MCF 10A (cell line): Measurements from ENCODE around the gene CFAP43. TPM values are rescaled to one million over a fixed set of nuclear protein-coding genes. Genes with fewer than 3 reads are reported as not detected.

Experiments used
- BruUV-seq: library from RNA; stranded (reverse); fragments of 400-500 nt; replicated peaks from 2 replicates; lab custom pipeline; 2021; lab: Mats Ljungman, UMichigan
- CTCF ChIA-PET: fragments of 300-600 bp; sonication (Branson Sonifier 250); formaldehyde crosslinking; extraction: SDS; loops from one replicate; lab custom pipeline; 2021; ENCODE audit warnings: antibody characterized with exemption, inconsistent platforms; lab: Yijun Ruan, JAX
- POLR2A ChIA-PET: fragments of 300-600, 350-650 bp; sonication (Branson Sonifier 250); formaldehyde crosslinking; extraction: SDS; loops from one replicate; lab custom pipeline; 2020; ENCODE audit warnings: antibody characterized with exemption, inconsistent platforms; lab: Yijun Ruan, JAX
- DNase-seq: peaks from one replicate; pipeline ENCODE4 v3.0.0-alpha.2; 2018; ENCODE audit not compliant: unreplicated experiment
- H3K27ac Mint-ChIP-seq: one replicate; pipeline ENCODE4 v1.8.0; 2022; ENCODE audit warnings: mild to moderate bottlenecking, low read depth, mixed read lengths; ENCODE audit not compliant: unreplicated experiment
- H3K27me3 Mint-ChIP-seq: one replicate; pipeline ENCODE4 v1.8.0; 2022; ENCODE audit warnings: mixed read lengths; ENCODE audit not compliant: insufficient read depth, unreplicated experiment
- H3K36me3 Mint-ChIP-seq: one replicate; pipeline ENCODE4 v1.8.0; 2022; ENCODE audit warnings: mild to moderate bottlenecking, moderate library complexity, mixed read lengths; ENCODE audit not compliant: insufficient read depth, unreplicated experiment
- H3K4me1 Mint-ChIP-seq: one replicate; pipeline ENCODE4 v1.8.0; 2022; ENCODE audit warnings: mixed read lengths; ENCODE audit not compliant: insufficient read depth, unreplicated experiment
- H3K4me3 Mint-ChIP-seq: one replicate; pipeline ENCODE4 v1.8.0; 2022; ENCODE audit warnings: mild to moderate bottlenecking, moderate library complexity, mixed read lengths; ENCODE audit not compliant: unreplicated experiment
- H3K9me3 Mint-ChIP-seq: one replicate; pipeline ENCODE4 v1.8.0; 2022; ENCODE audit warnings: mixed read lengths; ENCODE audit not compliant: unreplicated experiment
- CTCF ChIP-seq: fragments of 200-600 bp; IDR thresholded peaks from one replicate; pipeline ENCODE4 v1.8.0; 2022; ENCODE audit warnings: antibody characterized with exemption, mild to moderate bottlenecking; ENCODE audit not compliant: unreplicated experiment
- intact Hi-C: fragments of 100-400 bp; cut with micrococcal nuclease; formaldehyde crosslinking; loops from 2 replicates; pipeline ENCODE4 v1.14.1; 2022
- total RNA-seq: library from RNA; stranded (reverse); gene quantifications from 2 replicates; pipeline ENCODE4 v1.2.3, GENCODE V29; 2022

Gene CFAP43
- total RNA-seq, 1 experiment from 2014 or later: 0.42 TPM

DNA sequence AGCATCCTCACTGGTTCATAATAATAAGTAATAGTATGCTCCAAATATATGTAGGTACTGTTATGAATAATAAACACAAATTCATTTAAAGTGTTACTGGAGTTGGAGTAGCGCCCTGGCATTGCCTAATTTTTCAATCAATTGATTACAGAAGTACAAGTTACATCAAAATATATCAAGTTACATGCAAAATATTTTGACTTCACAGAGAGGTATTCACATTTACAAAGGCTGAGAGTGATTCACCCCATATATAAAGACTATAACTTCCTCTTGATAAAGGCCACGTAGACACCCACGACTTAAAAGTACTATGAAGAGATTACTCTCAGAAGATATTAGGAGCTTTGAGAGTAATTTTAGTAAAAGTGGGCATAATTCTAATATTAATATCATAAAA lies 132.9 kb downstream of the CFAP43 start:
- peaks cover 6% of the 10 kb centered on the region for H3K4me1 Mint-ChIP-seq
- TF ChIP-seq CTCF: no peak
- intact Hi-C loops: no loop called here
- H3K4me3 Mint-ChIP-seq: no peak overlapping the region
- H3K27ac Mint-ChIP-seq: no peak overlapping the region
- POLR2A ChIA-PET: interaction anchor here (0.9 to 3.1 kb wide), 6 partner anchors 9 to 22 kb away, joined by 3 to 27 read pairs (median 18); partner anchors contain the start of gene SFR1
- H3K36me3 Mint-ChIP-seq: no peaks in the 10 kb centered on the region
- H3K9me3 Mint-ChIP-seq: peaks cover 7% of the 10 kb centered on the region
- no peaks in the 10 kb centered on the region for H3K27me3 Mint-ChIP-seq
- CTCF ChIA-PET: interaction anchor here (0.8 kb wide), 1 partner anchor 23 kb away, joined by 3 read pairs; the partner anchor contains the start of gene SFR1
- DNase-seq: no peak
- no TSS peak for BruUV-seq

DNA sequence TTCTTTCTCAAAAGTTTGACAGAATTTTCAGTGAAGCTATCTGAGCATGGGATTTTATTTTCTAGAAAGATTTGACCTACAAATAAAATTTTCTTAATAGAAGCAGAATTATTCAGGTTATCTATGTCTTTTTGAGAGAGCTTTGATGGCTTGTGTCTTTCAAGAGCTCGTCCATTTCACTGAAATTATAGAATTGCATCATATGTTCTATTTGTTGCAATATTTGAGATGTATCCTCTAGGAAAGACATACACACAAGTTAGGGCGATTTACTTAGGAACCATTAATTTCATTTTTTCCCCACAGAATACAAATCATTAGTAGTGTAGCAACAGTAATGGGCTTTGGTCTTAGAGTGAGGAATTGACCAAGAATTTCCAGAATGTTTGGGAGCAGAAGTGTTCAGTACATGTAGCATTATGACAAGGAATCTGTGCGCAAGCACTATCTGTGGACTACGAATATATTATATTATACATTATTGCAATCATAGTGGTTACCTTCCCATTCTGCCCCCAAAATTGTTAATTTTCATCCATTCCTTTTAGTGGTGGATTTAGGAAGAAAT lies 133.7 kb downstream of the CFAP43 start:
- no peaks in the 10 kb centered on the region for H3K27me3 Mint-ChIP-seq
- ChIA-PET CTCF (no interaction called here), POLR2A (interaction anchor here (0.7 to 2.2 kb wide), 9 partner anchors 9 to 176 kb away, joined by 3 to 20 read pairs (median 4); partner anchors contain the start of genes COL17A1 and SFR1)
- TF ChIP-seq CTCF: no peak
- H3K36me3 Mint-ChIP-seq: peaks cover 4% of the 10 kb centered on the region
- DNase-seq: no peak
- peaks cover 7% of the 10 kb centered on the region for H3K9me3 Mint-ChIP-seq
- H3K4me1 Mint-ChIP-seq: peaks cover 6% of the 10 kb centered on the region
- no TSS peak for BruUV-seq
- H3K4me3 Mint-ChIP-seq: no peak overlapping the region
- intact Hi-C loops: no loop called here
- H3K27ac Mint-ChIP-seq: peak overlapping the region; percentile 63

GRCh38 chr10:104096692-104097091 lies 135.5 kb downstream of the CFAP43 start:
- Mint-ChIP-seq H3K4me1 (peaks cover 6% of the 10 kb centered on the region), H3K9me3 (peaks cover 7% of the 10 kb centered on the region), H3K27me3 (no peaks in the 10 kb centered on the region), H3K36me3 (peaks cover 6% of the 10 kb centered on the region), H3K27ac (no peak overlapping the region), H3K4me3 (no peak overlapping the region)
- no peak for TF ChIP-seq CTCF
- CTCF ChIA-PET: interaction anchor here (1.8 kb wide), 1 partner anchor 25 kb away, joined by 6 read pairs; no protein-coding TSS in a partner anchor
- POLR2A ChIA-PET: interaction anchor here (1.0 to 2.2 kb wide), 3 partner anchors 13 to 27 kb away, joined by 3 to 20 read pairs (median 3); partner anchors contain the start of gene SFR1
- no peak for DNase-seq
- intact Hi-C loops: no loop called here
- no TSS peak for BruUV-seq

DNA sequence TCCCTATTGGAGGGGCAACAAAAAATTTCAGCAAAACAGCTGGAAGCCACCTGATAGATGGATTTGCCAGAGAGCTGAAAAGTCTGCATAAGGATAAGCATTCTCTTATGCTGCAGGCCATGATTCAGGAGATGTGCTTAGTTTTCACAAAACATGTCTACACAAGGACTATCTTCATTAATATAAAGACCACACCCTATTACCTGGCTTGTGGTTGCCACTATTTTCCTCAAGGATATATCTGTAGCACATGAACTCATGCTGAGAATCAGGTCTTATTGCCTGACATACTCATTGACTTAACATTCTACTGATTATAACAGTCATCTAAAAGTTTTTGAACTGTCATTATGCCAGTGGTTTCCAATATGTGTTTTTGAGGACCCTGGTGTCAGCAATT lies 139.4 kb downstream of the CFAP43 start:
- no peak overlapping the region for H3K27ac Mint-ChIP-seq
- H3K9me3 Mint-ChIP-seq: peaks cover 18% of the 10 kb centered on the region
- ChIA-PET POLR2A (interaction anchor here (2.8 to 31.8 kb wide), 3 partner anchors 10 to 26 kb away, joined by 26 to 1749 read pairs (median 40); partner anchors contain the start of gene SFR1), CTCF (interaction anchor here (1.2 kb wide), 1 partner anchor 17 kb away, joined by 5 read pairs; no protein-coding TSS in a partner anchor)
- intact Hi-C loops: no loop called here
- H3K4me1 Mint-ChIP-seq: peaks cover 14% of the 10 kb centered on the region
- no TSS peak for BruUV-seq
- TF ChIP-seq CTCF: no peak
- H3K4me3 Mint-ChIP-seq: no peak overlapping the region
- no peaks in the 10 kb centered on the region for H3K27me3 Mint-ChIP-seq
- DNase-seq: no peak
- H3K36me3 Mint-ChIP-seq: peaks cover 6% of the 10 kb centered on the region
